A673 (cell line): ENCODE results near the gene AGMO.

Experiments
- CTCF ChIP-seq: fragments of 300-800, 200-600 bp; sonication (generic); conservative IDR thresholded peaks from 2 replicates; pipeline ENCODE4 v1.5.1; 2017; ENCODE audit warnings: low read depth, mild to moderate bottlenecking, antibody characterized with exemption, low read length, moderate library complexity, mixed read lengths
- EZH2 ChIP-seq: fragments of 200-600 bp; sonication (generic); IDR thresholded peaks from 2 replicates; pipeline ENCODE4 v1.6.1; 2017; ENCODE audit warnings: borderline replicate concordance, low read depth, mild to moderate bottlenecking, mixed read lengths, antibody characterized with exemption, low read length; ENCODE audit not compliant: poor library complexity, severe bottlenecking

- TF ChIP-seq EZH2 (no peak), CTCF (no peak; the same call in 1 of the 2 replicates)
Observed at GRCh38 chr7:15524077-15524476, 37.7 kb downstream of the AGMO start.
